ENCODE results near the gene FKBP7. TPM values are rescaled to one million over a fixed set of nuclear protein-coding genes. Genes with fewer than 3 reads are reported as not detected.

The FKBP7 gene
- total RNA-seq, 1 donor from 2014 or later: 6.6 TPM

DNA sequence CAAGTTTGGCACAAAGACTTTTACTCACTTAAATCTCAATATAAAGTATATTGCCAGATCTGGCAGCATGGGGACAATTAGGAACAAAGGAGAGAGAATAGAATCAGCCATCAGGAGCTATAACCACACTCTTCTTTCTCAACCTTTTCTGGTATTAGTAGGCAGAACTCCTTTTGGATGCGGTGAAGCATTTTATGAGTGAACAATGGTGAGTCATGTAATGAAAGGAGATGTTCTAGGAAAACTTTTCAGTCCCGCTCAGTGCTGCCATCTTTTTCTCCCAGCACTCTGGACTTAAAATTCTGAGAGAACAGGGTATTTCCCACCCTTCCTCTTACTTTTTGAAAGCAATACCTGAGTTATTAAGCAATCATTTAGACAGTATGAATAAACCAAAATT, 34.1 kb upstream of the FKBP7 start:
- no peak for DNase-seq (ENCODE audit: low spot score)
- Mint-ChIP-seq H3K9me3 (no peaks in the 10 kb centered on the region), H3K4me3 (ENCODE audit: low read depth) (no peak overlapping the region), H3K36me3 (ENCODE audit: low read depth) (peaks cover 51% of the 10 kb centered on the region), H3K27me3 (ENCODE audit: low read depth) (no peaks in the 10 kb centered on the region), H3K27ac (no peak overlapping the region), H3K4me1 (ENCODE audit: low read depth) (peaks cover 35% of the 10 kb centered on the region)
- intact Hi-C loops (cut with micrococcal nuclease): loop anchor here (5.0 kb wide), 1 partner anchor 520 kb away; no protein-coding TSS in a partner anchor

GRCh38 chr2:178510384-178510783, 32.0 kb upstream of the FKBP7 start:
- H3K9me3 Mint-ChIP-seq: no peaks in the 10 kb centered on the region
- DNase-seq (ENCODE audit: low spot score): no peak
- H3K4me1 Mint-ChIP-seq (ENCODE audit: low read depth): peaks cover 41% of the 10 kb centered on the region
- H3K27ac Mint-ChIP-seq: no peak overlapping the region
- intact Hi-C loops (cut with micrococcal nuclease): loop anchor here (5.0 kb wide), 1 partner anchor 522 kb away; no protein-coding TSS in a partner anchor
- H3K4me3 Mint-ChIP-seq (ENCODE audit: low read depth): no peak overlapping the region
- H3K27me3 Mint-ChIP-seq (ENCODE audit: low read depth): no peaks in the 10 kb centered on the region
- H3K36me3 Mint-ChIP-seq (ENCODE audit: low read depth): peaks cover 63% of the 10 kb centered on the region

GRCh38 chr2:178508646-178509045, 30.2 kb upstream of the FKBP7 start:
- H3K27ac Mint-ChIP-seq: no peak overlapping the region
- H3K36me3 Mint-ChIP-seq (ENCODE audit: low read depth): peaks cover 57% of the 10 kb centered on the region
- H3K4me1 Mint-ChIP-seq (ENCODE audit: low read depth): peaks cover 25% of the 10 kb centered on the region
- intact Hi-C loops (cut with micrococcal nuclease): no loop called here
- H3K4me3 Mint-ChIP-seq (ENCODE audit: low read depth): no peak overlapping the region
- H3K9me3 Mint-ChIP-seq: no peaks in the 10 kb centered on the region
- no peak for DNase-seq (ENCODE audit: low spot score)
- no peaks in the 10 kb centered on the region for H3K27me3 Mint-ChIP-seq (ENCODE audit: low read depth)

DNA sequence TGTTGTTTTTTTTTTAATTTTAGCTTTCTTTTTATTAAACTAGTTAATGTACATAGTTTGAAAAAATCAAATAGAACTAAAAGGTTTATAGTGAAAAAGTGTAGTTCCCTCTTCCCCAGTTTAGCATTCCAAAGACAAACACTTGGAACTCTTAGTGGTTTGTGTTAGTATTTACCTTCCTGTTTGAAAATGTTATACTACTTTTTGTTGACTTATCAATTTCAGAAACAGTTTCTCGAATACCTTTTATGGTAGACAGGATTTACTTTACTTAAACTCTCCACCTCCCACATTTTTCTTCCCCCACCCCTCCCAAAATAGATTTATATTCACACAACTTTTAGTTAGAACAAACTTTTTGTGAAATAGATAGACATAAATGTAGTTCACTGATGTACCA, 28.5 kb upstream of the FKBP7 start:
- Mint-ChIP-seq H3K27me3 (ENCODE audit: low read depth) (no peaks in the 10 kb centered on the region), H3K36me3 (ENCODE audit: low read depth) (peaks cover 60% of the 10 kb centered on the region), H3K27ac (no peak overlapping the region), H3K4me3 (ENCODE audit: low read depth) (no peak overlapping the region), H3K4me1 (ENCODE audit: low read depth) (peaks cover 15% of the 10 kb centered on the region), H3K9me3 (no peaks in the 10 kb centered on the region)
- no peak for DNase-seq (ENCODE audit: low spot score)
- intact Hi-C loops (cut with micrococcal nuclease): no loop called here

- H3K4me1 Mint-ChIP-seq (ENCODE audit: low read depth): peaks cover 15% of the 10 kb centered on the region
- H3K27ac Mint-ChIP-seq: no peak overlapping the region
- H3K36me3 Mint-ChIP-seq (ENCODE audit: low read depth): peaks cover 60% of the 10 kb centered on the region
- no peak for DNase-seq (ENCODE audit: low spot score)
- no peak overlapping the region for H3K4me3 Mint-ChIP-seq (ENCODE audit: low read depth)
- no peaks in the 10 kb centered on the region for H3K9me3 Mint-ChIP-seq
- intact Hi-C loops (cut with micrococcal nuclease): no loop called here
- H3K27me3 Mint-ChIP-seq (ENCODE audit: low read depth): no peaks in the 10 kb centered on the region
Observed at GRCh38 chr2:178506524-178506923, 28.1 kb upstream of the FKBP7 start.

GRCh38 chr2:178506101-178506500, 27.7 kb upstream of the FKBP7 start:
- Mint-ChIP-seq H3K9me3 (no peaks in the 10 kb centered on the region), H3K27me3 (ENCODE audit: low read depth) (no peaks in the 10 kb centered on the region), H3K36me3 (ENCODE audit: low read depth) (peaks cover 63% of the 10 kb centered on the region), H3K4me3 (ENCODE audit: low read depth) (no peak overlapping the region), H3K4me1 (ENCODE audit: low read depth) (peaks cover 15% of the 10 kb centered on the region), H3K27ac (no peak overlapping the region)
- intact Hi-C loops (cut with micrococcal nuclease): no loop called here
- DNase-seq (ENCODE audit: low spot score): no peak

DNA sequence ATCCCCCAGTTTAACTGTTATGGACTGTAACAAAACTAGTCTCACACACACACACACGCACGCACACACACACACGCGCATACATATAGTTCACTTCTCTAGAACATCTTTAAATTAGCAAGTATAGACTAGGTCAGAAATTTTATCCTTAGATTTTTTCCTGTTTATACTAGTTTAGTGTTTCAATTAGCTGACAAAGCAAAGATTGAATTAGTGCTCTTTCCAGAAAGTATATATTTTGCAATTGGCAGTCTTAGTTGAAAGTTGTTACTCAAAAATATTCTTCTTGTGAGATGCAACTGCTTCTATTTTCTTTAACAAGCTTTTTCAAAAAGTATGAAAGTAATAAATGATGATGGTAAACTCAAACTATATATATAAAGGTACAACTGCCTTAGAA, 24.4 kb upstream of the FKBP7 start:
- Mint-ChIP-seq H3K9me3 (no peaks in the 10 kb centered on the region), H3K27me3 (ENCODE audit: low read depth) (no peaks in the 10 kb centered on the region), H3K4me3 (ENCODE audit: low read depth) (no peak overlapping the region), H3K27ac (no peak overlapping the region), H3K36me3 (ENCODE audit: low read depth) (peaks cover 74% of the 10 kb centered on the region), H3K4me1 (ENCODE audit: low read depth) (peaks cover 9% of the 10 kb centered on the region)
- intact Hi-C loops (cut with micrococcal nuclease): no loop called here
- DNase-seq (ENCODE audit: low spot score): no peak

- intact Hi-C loops (cut with micrococcal nuclease): no loop called here
- H3K36me3 Mint-ChIP-seq (ENCODE audit: low read depth): peaks cover 80% of the 10 kb centered on the region
- H3K27me3 Mint-ChIP-seq (ENCODE audit: low read depth): no peaks in the 10 kb centered on the region
- no peaks in the 10 kb centered on the region for H3K9me3 Mint-ChIP-seq
- peaks cover 6% of the 10 kb centered on the region for H3K4me1 Mint-ChIP-seq (ENCODE audit: low read depth)
- no peak overlapping the region for H3K27ac Mint-ChIP-seq
- no peak for DNase-seq (ENCODE audit: low spot score)
- H3K4me3 Mint-ChIP-seq (ENCODE audit: low read depth): no peak overlapping the region
Observed at GRCh38 chr2:178499640-178500039, 21.2 kb upstream of the FKBP7 start.

- intact Hi-C loops (cut with micrococcal nuclease): no loop called here
- no peaks in the 10 kb centered on the region for H3K9me3 Mint-ChIP-seq
- H3K4me1 Mint-ChIP-seq (ENCODE audit: low read depth): peaks cover 6% of the 10 kb centered on the region
- H3K27ac Mint-ChIP-seq: no peak overlapping the region
- peaks cover 82% of the 10 kb centered on the region for H3K36me3 Mint-ChIP-seq (ENCODE audit: low read depth)
- H3K4me3 Mint-ChIP-seq (ENCODE audit: low read depth): no peak overlapping the region
- no peaks in the 10 kb centered on the region for H3K27me3 Mint-ChIP-seq (ENCODE audit: low read depth)
- no peak for DNase-seq (ENCODE audit: low spot score)
Observed at GRCh38 chr2:178498137-178498536, 19.7 kb upstream of the FKBP7 start.

GRCh38 chr2:178496049-178496448, 17.6 kb upstream of the FKBP7 start:
- peaks cover 14% of the 10 kb centered on the region for H3K4me1 Mint-ChIP-seq (ENCODE audit: low read depth)
- H3K36me3 Mint-ChIP-seq (ENCODE audit: low read depth): peaks cover 76% of the 10 kb centered on the region
- no peak for DNase-seq (ENCODE audit: low spot score)
- H3K27ac Mint-ChIP-seq: peak overlapping the region; percentile 5
- no peak overlapping the region for H3K4me3 Mint-ChIP-seq (ENCODE audit: low read depth)
- intact Hi-C loops (cut with micrococcal nuclease): no loop called here
- H3K27me3 Mint-ChIP-seq (ENCODE audit: low read depth): no peaks in the 10 kb centered on the region
- no peaks in the 10 kb centered on the region for H3K9me3 Mint-ChIP-seq

DNA sequence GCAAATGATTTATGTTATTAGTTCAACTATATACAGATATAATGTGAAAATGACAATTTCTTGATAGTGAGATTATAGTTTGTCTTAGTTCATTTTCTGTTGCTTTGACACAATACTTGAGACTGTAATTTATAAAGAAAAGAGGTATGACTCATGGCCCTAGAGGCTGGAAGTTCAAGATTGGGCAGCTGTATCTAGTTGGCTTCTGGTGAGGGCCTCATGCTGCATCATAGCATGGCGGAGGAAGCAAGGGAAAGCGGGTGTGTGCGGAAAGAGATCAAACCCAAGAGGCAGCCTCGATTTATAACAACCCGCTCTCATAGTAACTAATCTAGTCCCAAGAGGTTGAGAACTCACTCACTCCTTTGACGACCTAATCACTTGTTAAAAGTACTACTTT, 13.2 kb upstream of the FKBP7 start:
- H3K27ac Mint-ChIP-seq: no peak overlapping the region
- no peaks in the 10 kb centered on the region for H3K9me3 Mint-ChIP-seq
- H3K4me1 Mint-ChIP-seq (ENCODE audit: low read depth): peaks cover 27% of the 10 kb centered on the region
- H3K27me3 Mint-ChIP-seq (ENCODE audit: low read depth): no peaks in the 10 kb centered on the region
- no peak for DNase-seq (ENCODE audit: low spot score)
- H3K4me3 Mint-ChIP-seq (ENCODE audit: low read depth): no peak overlapping the region
- H3K36me3 Mint-ChIP-seq (ENCODE audit: low read depth): peaks cover 77% of the 10 kb centered on the region
- intact Hi-C loops (cut with micrococcal nuclease): no loop called here

- Mint-ChIP-seq H3K27me3 (ENCODE audit: low read depth) (no peaks in the 10 kb centered on the region), H3K4me1 (ENCODE audit: low read depth) (peaks cover 41% of the 10 kb centered on the region)
- intact Hi-C loops (cut with micrococcal nuclease): no loop called here
Observed at GRCh38 chr2:178485356-178485755, 7.0 kb upstream of the FKBP7 start.

GRCh38 chr2:178484245-178485041, 6.0 kb upstream of the FKBP7 start:
- Mint-ChIP-seq H3K27me3 (ENCODE audit: low read depth) (no peaks in the 10 kb centered on the region), H3K9me3 (no peaks in the 10 kb centered on the region), H3K27ac (no peak overlapping the region), H3K4me3 (ENCODE audit: low read depth) (no peak overlapping the region), H3K36me3 (ENCODE audit: low read depth) (peaks cover 39% of the 10 kb centered on the region), H3K4me1 (ENCODE audit: low read depth) (peaks cover 44% of the 10 kb centered on the region)
- intact Hi-C loops (cut with micrococcal nuclease): no loop called here
- DNase-seq (ENCODE audit: low spot score): no peak

More at GRCh38 chr2:178485356-178485755, 7.0 kb upstream of the FKBP7 start:
- H3K36me3 Mint-ChIP-seq (ENCODE audit: low read depth): peaks cover 49% of the 10 kb centered on the region
- H3K9me3 Mint-ChIP-seq: no peaks in the 10 kb centered on the region
- H3K27ac Mint-ChIP-seq: no peak overlapping the region
- no peak overlapping the region for H3K4me3 Mint-ChIP-seq (ENCODE audit: low read depth)
- DNase-seq (ENCODE audit: low spot score): no peak

Measured in activated T-helper 2 cell treated with anti-CD3 and anti-CD28 coated beads, Interferon-gamma antibody, Interleukin-2, Interleukin-4, amounts not matched to agents 10 μg/mL and 5 μg/mL and 100 μg/mL, durations not matched to agents 14 hours and 24 hours and 36 hours (primary cell).